ENCODE data around the gene RUNX2.

RUNX2 gene

DNA sequence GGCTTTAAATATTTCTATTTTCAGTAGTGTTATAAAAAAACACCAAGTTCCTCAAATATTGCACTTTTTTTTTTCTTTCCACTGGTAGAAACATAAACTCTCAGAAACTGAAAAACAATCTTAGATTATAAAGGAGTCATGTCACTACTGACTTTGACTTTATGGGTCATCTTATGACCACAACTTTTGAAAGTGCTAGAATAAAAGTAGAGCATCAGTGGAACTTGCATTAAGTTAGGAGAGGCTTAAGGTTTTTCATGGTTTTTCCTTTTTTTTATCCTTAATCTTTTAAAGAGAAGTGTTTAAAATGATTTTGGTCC lies 106.2 kb downstream of the RUNX2 start:
- H3K27ac ChIP-seq, result no peak overlapping the region
- TF ChIP-seq ZFX (IDR thresholded peaks at IDR 0.05), result no peak
- TF ChIP-seq, protein P1, sequence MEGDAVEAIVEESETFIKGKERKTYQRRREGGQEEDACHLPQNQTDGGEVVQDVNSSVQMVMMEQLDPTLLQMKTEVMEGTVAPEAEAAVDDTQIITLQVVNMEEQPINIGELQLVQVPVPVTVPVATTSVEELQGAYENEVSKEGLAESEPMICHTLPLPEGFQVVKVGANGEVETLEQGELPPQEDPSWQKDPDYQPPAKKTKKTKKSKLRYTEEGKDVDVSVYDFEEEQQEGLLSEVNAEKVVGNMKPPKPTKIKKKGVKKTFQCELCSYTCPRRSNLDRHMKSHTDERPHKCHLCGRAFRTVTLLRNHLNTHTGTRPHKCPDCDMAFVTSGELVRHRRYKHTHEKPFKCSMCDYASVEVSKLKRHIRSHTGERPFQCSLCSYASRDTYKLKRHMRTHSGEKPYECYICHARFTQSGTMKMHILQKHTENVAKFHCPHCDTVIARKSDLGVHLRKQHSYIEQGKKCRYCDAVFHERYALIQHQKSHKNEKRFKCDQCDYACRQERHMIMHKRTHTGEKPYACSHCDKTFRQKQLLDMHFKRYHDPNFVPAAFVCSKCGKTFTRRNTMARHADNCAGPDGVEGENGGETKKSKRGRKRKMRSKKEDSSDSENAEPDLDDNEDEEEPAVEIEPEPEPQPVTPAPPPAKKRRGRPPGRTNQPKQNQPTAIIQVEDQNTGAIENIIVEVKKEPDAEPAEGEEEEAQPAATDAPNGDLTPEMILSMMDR (conservative IDR thresholded peaks at IDR 0.05), result no peak

DNA sequence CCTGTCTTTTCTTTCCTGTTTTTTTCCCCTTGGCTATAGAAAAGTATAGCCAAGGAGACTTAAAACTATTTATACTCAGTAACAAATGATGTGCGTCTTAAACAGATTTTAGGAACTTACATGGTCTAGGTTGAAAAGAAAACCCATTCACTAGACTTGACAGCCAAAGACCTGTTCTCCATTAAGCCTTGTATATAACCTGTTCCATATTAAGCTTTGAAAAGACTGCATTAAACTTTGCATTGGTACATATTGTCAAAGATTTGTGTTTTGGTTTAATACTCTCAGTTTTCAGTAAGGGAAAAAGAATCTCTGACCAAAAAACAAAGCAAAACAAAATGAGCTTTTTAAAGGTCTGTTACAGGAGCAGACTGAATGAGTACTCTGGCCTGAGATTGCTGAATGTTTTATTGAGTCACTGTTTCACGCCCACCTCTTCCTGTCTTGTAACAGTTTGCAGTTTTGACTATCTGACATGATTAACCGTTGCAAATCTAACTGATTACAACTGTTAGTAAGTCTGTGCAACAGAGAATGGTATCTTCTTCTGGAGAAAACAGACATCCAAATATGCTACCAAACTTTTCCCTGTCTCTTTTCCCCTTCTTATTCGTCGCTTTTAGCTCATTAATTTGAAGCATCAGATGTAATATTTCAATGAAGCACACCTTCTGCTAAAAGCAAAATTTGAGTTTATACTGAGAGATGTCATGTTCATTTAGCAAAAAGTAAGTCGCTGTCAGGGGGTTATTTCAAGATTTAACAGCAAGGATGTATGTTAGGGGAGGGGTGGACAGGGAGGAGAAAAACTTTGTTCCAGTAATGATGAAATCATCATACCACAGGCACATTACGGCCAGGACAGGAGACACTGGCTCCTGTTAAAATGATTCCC lies 108.7 kb downstream of the RUNX2 start:
- H3K27ac ChIP-seq, result no peak overlapping the region
- TF ChIP-seq ZFX (IDR thresholded peaks at IDR 0.05), result no peak
- TF ChIP-seq, protein P1 (conservative IDR thresholded peaks at IDR 0.05), result no peak

DNA sequence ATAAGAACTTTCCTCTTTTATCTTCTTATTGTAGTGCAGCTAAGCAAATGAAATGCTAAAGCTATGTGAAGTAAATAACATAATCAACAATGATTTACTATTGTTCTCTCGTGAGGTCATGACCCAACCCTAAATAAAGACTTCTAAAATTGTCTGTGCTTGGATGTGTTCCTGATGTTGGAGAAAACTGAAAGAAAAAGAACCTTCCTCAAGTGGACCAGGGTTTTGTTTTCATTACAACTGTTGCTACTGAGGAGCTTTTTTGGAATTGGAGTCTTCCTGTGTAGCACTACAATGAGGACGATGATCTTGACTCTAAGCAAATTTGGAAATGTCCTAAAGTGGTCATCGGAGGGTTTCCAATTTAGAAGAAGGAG lies 109.3 kb downstream of the RUNX2 start:
- H3K27ac ChIP-seq, result no peak overlapping the region
- TF ChIP-seq, protein P1 (conservative IDR thresholded peaks at IDR 0.05), result no peak
- no peak for TF ChIP-seq ZFX (IDR thresholded peaks at IDR 0.05)

DNA sequence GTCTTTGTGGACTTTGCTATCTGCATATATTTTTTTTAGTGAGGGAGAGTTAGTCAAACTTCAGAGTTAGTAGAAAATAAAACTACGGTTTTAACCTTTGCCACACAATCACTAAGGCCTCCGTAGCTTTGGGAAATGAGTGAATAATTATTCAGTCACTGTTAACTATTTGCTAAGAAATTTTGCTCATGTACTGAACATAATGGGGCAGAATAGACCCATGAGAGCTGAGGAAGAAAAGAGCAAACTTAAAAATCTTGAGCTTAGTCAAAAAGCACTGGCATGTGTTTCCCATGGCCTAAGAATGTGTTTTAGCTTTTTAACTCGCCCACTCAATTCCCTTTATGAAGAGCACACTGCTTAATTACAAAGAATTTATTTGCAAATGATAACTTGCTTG lies 110.0 kb downstream of the RUNX2 start:
- no peak overlapping the region for H3K27ac ChIP-seq
- TF ChIP-seq, protein P1 (conservative IDR thresholded peaks at IDR 0.05), result no peak
- TF ChIP-seq ZFX (IDR thresholded peaks at IDR 0.05), result no peak

DNA sequence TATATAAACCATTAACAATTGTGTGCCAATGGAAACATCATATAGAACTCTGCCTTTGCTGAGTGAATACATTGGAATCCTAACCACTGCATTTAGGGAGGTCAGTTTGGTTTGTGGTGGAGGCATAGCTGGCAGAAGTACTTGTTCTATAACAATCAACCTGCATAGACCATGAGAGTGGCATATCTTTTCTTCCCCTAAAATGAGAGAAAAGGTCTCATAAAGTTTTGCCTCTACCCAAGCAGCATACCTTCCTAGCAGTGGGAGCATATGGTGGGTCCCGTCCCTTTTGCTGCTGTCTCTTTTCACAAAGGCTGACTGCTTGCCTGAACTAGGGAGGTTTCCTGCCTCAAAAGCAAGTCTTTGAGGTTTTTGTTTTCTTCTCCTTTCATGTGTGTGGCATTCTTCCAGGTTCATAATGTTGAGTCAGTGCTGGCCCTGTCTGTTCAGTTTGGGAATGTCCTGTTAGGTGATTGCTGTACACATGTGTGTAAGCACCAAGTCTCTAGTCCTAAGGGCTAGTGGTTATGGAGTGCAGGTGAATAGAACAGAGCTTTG lies 110.8 kb downstream of the RUNX2 start:
- no peak overlapping the region for H3K27ac ChIP-seq

DNA sequence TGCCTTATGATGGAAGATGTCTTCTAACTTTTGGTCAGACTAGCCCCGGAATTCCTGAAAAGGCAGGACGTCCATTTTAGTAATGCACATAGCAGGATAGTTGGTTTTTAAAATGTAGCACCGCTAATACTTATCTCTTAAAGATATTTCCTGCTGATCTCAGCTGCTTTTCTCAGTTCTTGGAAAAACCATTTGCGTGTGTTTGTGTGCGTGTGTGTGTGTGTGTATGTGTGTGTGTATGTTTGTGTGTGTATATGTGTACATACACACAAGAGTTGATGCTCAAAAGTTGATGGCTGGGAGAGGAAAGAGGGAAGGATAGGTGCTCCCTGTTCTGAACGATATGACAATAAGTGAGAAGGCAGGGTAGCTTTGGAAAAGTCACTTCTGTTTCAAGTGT lies 111.3 kb downstream of the RUNX2 start:
- TF ChIP-seq ZFX (IDR thresholded peaks at IDR 0.05), result no peak
- TF ChIP-seq, protein P1 (conservative IDR thresholded peaks at IDR 0.05), result no peak
- H3K27ac ChIP-seq, result no peak overlapping the region

More for the DNA sequence above, 110.8 kb downstream of the RUNX2 start:
- TF ChIP-seq ZFX (IDR thresholded peaks at IDR 0.05), result no peak
- TF ChIP-seq, protein P1 (conservative IDR thresholded peaks at IDR 0.05), result no peak

DNA sequence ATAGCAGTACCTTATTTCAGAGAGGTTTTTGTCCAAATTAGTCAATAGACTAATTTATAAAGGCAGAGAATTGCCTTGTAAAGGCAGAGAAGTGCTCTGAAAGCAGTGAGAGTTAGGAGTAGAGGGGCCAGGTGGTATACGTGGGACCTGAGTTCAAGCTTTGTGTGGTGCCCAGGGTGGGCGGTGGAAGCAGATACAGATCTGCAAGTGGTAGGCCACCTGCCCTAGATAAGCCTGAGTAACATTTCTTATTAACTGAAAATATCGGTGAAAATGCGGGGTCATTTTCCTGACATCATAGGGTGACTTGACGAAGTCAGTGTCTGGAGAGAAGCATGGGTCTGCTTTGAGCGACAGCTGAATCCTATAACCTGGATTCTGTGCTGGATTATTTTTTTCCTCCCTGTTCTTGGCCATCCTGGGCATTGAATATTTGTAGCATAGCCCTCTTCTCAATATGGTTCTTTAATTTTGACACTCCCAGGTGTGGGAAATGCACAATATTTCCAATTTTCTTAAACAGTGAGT lies 111.8 kb downstream of the RUNX2 start:
- H3K27ac ChIP-seq, result no peak overlapping the region
- TF ChIP-seq ZFX (IDR thresholded peaks at IDR 0.05), result no peak
- TF ChIP-seq, protein P1 (conservative IDR thresholded peaks at IDR 0.05), result no peak

Measured in C4-2B (cell line).